NCI-H526 treated with DMSO at 0.1 percent for 48 hours (cell line): ENCODE measurements around the gene ZBTB8B.
"Not testable (repeated sequence)": the region's sequence is repeated elsewhere in the genome, so short reads cannot be mapped to it uniquely, and the experiment has no call there.

ENCODE experiments used
- DNase-seq: peaks from one replicate; lab custom pipeline; 2025; lab: John Stamatoyannopoulos, UW

The ZBTB8B gene

GRCh38 chr1:32470431-32470830 lies 5.6 kb downstream of the ZBTB8B start:
- DNase-seq = no peak

- DNase-seq = no peak
These were observed 6.3 kb downstream of the ZBTB8B start for GRCh38 chr1:32470991-32471694.

GRCh38 chr1:32471695-32472362 lies 7.0 kb downstream of the ZBTB8B start:
- DNase-seq = no peak

GRCh38 chr1:32472966-32473365 lies 8.1 kb downstream of the ZBTB8B start:
- not testable (repeated sequence) for DNase-seq

GRCh38 chr1:32474954-32475353 lies 10.1 kb downstream of the ZBTB8B start:
- DNase-seq = no peak

- no peak for DNase-seq
These were observed 15.1 kb downstream of the ZBTB8B start for GRCh38 chr1:32480003-32480402.

GRCh38 chr1:32480761-32481160 lies 15.9 kb downstream of the ZBTB8B start:
- DNase-seq = no peak

GRCh38 chr1:32481788-32482187 lies 16.9 kb downstream of the ZBTB8B start:
- DNase-seq = not testable (repeated sequence)

- no peak for DNase-seq
These were observed 20.8 kb downstream of the ZBTB8B start for GRCh38 chr1:32485554-32486255.

GRCh38 chr1:32486463-32487113 lies 21.7 kb downstream of the ZBTB8B start:
- DNase-seq = no peak

GRCh38 chr1:32487182-32487581 lies 22.3 kb downstream of the ZBTB8B start:
- DNase-seq = no peak

- DNase-seq = no peak
These were observed 25.0 kb downstream of the ZBTB8B start for GRCh38 chr1:32489774-32490454.

GRCh38 chr1:32491386-32491785 lies 26.5 kb downstream of the ZBTB8B start:
- no peak for DNase-seq

- DNase-seq = peak; percentile 15
These were observed 29.3 kb downstream of the ZBTB8B start for GRCh38 chr1:32494196-32494595.

- no peak for DNase-seq
These were observed 30.0 kb downstream of the ZBTB8B start for GRCh38 chr1:32494711-32495337.

GRCh38 chr1:32496127-32496526 lies 31.3 kb downstream of the ZBTB8B start:
- DNase-seq = no peak

GRCh38 chr1:32498751-32499150 lies 33.9 kb downstream of the ZBTB8B start:
- DNase-seq = no peak

- peak; percentile 60 for DNase-seq
These were observed 35.7 kb downstream of the ZBTB8B start for GRCh38 chr1:32500387-32501209.

GRCh38 chr1:32501865-32502264 lies 37.0 kb downstream of the ZBTB8B start:
- DNase-seq = no peak

GRCh38 chr1:32503153-32503552 lies 38.3 kb downstream of the ZBTB8B start:
- DNase-seq = no peak

GRCh38 chr1:32507021-32507420 lies 42.1 kb downstream of the ZBTB8B start:
- no peak for DNase-seq
